GM13977 (cell line): ENCODE measurements around the gene ANAPC13.

Experiments used
- DNase-seq: peaks from one replicate; pipeline ENCODE4 v3.0.0; 2012; ENCODE audit warnings: low spot score
- CTCF ChIP-seq: IDR thresholded peaks from 2 replicates; pipeline ENCODE4 v1.5.1; 2012; ENCODE audit warnings: mild to moderate bottlenecking, control low read depth; ENCODE audit not compliant: insufficient read depth; ENCODE audit errors: extremely low read depth, missing control alignments
- in situ Hi-C: fragments of 300-500 bp; cut with MboI; formaldehyde crosslinking; loops from one replicate; pipeline ENCODE4 v1.12.0; 2022; ENCODE audit warnings: low sequenced_read_pairs, low pct_unique_long_range_greater_than_20kb, mixed read lengths, inconsistent platforms; ENCODE audit not compliant: unreplicated experiment

The ANAPC13 gene

GRCh38 chr3:134460965-134461364, 24.8 kb downstream of the ANAPC13 start:
- no peak for DNase-seq
- TF ChIP-seq CTCF = no peak
- in situ Hi-C loops = loop anchor here (25.0 kb wide), 1 partner anchor 524 kb away; no protein-coding TSS in a partner anchor

GRCh38 chr3:134459562-134459961, 26.2 kb downstream of the ANAPC13 start:
- DNase-seq = no peak
- in situ Hi-C loops = loop anchor here (25.0 kb wide), 1 partner anchor 522 kb away; no protein-coding TSS in a partner anchor
- TF ChIP-seq CTCF = no peak

GRCh38 chr3:134458406-134458945, 27.3 kb downstream of the ANAPC13 start:
- no peak for TF ChIP-seq CTCF
- in situ Hi-C loops = loop anchor here (25.0 kb wide), 1 partner anchor 521 kb away; no protein-coding TSS in a partner anchor
- DNase-seq = no peak

GRCh38 chr3:134457376-134458074, 28.3 kb downstream of the ANAPC13 start:
- DNase-seq = no peak
- in situ Hi-C loops = loop anchor here (25.0 kb wide), 1 partner anchor 520 kb away; no protein-coding TSS in a partner anchor

GRCh38 chr3:134453631-134454030, 32.2 kb downstream of the ANAPC13 start:
- in situ Hi-C loops = loop anchor here (25.0 kb wide), 1 partner anchor 516 kb away; no protein-coding TSS in a partner anchor
- TF ChIP-seq CTCF = no peak
- no peak for DNase-seq

More at GRCh38 chr3:134457376-134458074, 28.3 kb downstream of the ANAPC13 start:
- TF ChIP-seq CTCF = no peak

- TF ChIP-seq CTCF = no peak
- in situ Hi-C loops = loop anchor here (25.0 kb wide), 1 partner anchor 513 kb away; no protein-coding TSS in a partner anchor
- DNase-seq = no peak
Observed at GRCh38 chr3:134449951-134450350, 35.8 kb downstream of the ANAPC13 start.
